IPS-11a (cell line): ENCODE data around the gene PITX2.

Source experiments
- H3K4me3 ChIP-seq: one replicate; pipeline ENCODE4 v1.5.1; 2013; ENCODE audit warnings: low read depth, low read length, control low read depth

PITX2 gene

DNA sequence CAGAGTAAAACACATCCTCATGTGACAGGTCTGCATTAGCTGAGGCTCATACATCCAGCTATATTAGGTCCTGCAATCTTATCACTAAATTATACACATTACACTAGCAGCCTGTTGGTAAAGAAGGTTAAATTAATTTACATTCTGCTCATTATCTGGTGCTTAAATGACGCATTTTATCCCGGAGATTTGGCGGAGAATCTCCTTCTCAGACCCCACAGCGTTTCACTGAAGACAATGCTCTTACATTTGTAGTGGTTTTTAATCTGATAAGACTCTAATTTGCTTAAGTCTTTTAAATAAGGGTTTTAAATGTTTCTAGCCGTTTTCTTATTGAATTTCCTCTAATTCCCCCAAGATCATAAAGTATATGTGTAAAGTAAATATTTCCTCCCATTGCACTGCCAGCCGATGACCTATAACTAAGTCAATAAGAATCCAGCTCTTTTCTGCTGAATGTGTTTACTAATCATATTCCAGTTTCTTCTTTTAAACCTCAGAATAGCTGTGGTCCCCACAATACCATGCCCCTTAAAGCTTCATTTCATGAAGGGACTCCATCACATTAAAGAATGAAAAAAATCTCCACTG lies 2.1 kb upstream of the PITX2 start:
- no peak overlapping the region for H3K4me3 ChIP-seq

DNA sequence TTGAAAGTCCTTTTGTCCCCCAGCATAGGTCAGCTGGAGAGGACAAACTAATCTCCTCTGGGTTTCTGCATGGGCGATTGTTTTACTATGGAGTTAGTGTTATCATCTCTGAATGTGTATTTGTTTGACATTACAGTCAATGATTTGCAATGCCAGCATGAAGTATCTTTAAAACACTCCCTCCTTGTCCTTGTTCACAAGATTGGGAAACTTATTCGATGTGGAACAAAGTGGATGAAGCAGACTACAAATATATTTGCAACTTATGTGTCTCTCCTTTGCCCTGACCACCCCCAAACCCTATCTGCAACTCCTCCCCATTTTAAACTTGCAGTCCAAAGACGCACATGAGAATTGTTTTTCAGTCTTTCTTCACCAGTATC lies 1.5 kb upstream of the PITX2 start:
- no peak overlapping the region for H3K4me3 ChIP-seq

DNA sequence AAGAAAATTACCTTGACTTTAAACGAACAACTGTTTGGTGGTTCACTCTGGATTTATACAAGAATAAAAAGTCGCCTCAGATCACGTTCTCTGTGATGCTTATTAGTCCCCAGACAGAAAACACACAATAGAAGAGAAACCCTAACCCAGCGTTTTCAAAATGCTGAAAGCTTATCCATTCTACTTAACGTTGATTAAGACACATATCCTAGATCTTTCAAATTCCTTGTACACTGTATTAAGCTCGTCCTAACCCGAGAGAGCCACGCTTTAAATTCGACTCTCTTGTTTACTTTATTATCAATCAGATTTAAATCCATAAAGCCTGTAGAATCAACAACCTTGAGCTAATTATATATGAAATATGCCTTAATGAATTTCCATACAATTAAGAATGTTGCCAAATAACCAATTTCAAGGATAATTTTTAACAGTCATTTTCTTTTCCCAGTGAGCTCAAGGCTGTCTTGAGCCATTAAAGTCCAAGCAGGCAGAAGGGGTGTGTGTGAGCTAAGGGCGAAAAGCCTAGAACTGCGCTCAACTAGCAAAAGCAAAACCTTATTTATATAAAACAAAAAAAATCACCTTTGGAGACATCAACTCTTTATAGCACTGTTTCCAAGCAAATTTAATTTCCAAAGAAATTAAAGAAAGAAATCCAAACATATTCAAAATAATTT lies 981 bp upstream of the PITX2 start:
- no peak overlapping the region for H3K4me3 ChIP-seq

DNA sequence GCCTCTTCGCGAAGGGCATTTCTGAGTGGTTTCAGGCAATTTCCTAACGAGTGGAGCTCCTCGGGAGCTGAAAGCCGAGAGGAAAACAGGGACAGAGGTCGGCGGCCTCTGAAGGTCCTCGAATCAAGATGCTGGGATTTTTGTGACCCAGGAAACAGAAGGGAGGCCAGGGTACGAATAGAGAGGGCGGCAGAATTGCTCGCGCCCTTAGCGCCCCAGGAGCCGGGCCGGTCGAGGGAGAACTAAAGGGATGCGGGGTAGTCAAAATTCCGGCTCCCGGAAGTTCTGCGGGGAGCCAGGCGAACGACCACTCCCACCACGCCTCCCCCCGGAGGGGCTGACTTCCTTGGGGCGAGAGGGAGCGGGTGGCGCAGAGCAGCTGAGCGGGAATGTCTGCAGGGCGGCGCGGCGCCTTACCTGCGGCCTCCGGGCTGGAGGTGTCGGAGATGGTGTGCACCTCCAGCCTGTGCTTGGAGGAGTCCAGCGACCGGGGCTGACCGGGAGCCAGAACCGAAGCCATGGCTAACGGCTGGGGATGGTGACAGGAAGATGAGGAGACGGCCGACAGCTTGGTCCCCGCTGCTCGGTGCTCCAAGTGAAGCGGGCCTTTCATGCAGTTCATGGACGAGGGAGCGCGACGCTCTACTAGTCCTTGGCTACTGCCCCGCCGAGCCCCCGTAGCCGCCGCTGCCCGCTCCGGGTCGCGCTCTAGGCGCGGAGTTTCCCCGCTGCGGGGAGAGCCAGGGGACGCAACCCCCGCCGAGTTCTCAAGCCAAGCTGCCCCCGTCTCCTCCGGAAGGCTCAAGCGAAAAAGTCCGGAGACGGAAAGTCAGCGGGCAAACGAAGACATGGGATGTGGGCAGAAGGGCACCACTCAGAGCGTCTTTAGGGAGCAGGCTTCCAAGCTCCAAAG lies 782 bp downstream of the PITX2 start:
- H3K4me3 ChIP-seq: peak overlapping the region; percentile 37

DNA sequence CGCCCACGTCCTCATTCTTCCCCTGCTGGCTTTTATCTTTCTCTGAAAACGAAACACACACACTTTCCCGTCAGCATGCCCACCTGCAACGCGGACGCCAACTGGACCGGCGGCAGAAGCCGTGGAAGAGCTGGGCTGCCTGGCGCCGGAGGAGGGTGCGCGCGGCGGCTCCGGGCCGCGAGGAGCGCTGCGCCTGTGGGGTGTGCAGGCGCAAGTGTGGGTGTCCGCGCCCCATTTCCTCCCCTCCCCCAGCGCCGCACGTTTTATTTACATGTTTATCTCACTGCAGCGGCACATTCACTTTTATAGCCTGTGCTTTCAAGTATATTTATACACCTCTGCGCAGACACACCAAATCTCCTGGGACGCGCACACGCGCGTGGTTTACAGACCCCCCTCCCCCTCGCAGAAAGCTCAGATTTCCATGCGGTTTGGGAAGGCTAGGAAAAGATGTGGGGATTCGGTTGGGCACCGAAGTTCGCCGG lies 1.5 kb downstream of the PITX2 start:
- H3K4me3 ChIP-seq: peak overlapping the region; percentile 37

DNA sequence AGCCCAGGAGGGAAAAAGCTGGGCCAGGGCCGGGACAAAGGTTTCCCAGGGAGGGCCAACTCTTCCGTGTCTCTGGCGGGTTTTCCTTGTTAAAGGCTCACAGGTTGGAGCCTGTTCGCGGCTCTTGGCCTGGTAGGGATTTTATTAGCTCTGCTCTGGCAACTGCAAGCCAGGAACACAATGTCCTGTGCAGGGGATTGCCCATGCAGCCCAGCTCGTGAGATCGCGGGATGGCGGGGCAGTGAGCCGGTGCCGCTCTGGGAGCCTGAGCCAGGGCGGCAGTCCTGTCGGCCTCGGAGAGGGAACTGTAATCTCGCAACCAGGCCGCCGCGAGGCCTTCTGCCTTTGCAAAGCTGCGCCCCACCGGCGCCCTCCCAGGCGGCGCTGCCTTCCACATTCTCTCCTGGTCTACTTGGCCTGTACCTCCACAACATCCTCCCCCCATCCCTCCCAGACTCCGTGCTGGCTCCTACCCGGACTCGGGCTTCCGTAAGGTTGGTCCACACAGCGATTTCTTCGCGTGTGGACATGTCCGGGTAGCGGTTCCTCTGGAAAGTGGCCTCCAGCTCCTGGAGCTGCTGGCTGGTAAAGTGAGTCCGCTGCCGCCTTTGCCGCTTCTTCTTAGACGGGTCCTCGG lies 2.1 kb downstream of the PITX2 start:
- peak overlapping the region; percentile 21 for H3K4me3 ChIP-seq

DNA sequence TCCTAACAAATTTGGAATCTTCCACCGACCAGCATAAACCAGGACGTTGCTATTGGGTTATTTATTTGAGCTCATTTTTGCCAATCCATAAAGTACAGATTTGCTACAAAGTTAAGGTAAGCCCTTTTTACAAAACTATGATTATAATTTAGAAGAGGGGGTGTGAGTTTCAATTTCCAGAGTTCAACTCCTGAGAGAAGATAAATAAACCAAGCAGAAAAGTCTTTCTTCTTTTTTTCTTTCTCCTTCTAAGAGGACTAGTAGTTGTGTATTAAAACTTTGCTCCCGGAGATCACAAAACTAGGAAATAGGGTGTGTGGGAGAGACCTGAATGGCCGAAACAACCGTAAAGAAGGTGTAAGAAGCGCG lies 2.6 kb downstream of the PITX2 start:
- no peak overlapping the region for H3K4me3 ChIP-seq

DNA sequence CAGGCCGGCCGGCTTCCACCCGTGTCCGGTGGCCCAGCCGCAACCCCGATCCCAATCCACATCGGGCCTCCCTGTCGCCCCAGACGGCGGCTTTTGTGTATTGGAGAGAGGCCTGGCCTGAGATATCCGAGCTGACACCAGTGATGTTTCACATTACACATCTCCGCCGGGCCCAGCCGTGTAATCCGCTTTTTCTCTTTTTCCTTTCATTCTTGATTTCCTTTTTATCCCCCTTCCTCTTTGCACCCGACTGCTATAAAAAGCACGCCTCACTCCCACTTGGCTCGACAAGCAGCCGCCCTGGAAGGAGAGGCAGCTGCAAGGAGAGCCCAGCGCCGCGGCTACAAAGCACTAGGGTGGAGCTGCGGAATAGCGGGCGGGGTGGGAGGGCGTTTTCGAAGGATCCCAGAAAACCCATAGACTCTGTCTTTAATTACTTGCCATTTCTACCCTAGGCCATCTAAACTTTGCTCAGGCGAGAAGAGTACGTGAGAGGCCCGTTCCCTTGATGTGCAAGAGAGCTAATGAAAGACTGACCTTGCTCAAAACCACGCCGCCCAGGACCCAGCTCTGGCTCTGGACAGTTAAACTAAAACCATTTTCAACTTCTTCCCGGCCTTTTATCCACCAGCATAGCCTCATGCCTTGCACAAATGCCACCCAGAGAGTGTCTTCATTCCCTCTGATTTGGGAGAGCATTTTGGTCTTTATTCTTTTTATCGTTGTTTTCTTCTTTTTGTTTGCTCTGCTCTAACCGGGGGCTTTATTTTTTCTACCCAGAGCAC lies 3.2 kb downstream of the PITX2 start:
- H3K4me3 ChIP-seq: no peak overlapping the region

DNA sequence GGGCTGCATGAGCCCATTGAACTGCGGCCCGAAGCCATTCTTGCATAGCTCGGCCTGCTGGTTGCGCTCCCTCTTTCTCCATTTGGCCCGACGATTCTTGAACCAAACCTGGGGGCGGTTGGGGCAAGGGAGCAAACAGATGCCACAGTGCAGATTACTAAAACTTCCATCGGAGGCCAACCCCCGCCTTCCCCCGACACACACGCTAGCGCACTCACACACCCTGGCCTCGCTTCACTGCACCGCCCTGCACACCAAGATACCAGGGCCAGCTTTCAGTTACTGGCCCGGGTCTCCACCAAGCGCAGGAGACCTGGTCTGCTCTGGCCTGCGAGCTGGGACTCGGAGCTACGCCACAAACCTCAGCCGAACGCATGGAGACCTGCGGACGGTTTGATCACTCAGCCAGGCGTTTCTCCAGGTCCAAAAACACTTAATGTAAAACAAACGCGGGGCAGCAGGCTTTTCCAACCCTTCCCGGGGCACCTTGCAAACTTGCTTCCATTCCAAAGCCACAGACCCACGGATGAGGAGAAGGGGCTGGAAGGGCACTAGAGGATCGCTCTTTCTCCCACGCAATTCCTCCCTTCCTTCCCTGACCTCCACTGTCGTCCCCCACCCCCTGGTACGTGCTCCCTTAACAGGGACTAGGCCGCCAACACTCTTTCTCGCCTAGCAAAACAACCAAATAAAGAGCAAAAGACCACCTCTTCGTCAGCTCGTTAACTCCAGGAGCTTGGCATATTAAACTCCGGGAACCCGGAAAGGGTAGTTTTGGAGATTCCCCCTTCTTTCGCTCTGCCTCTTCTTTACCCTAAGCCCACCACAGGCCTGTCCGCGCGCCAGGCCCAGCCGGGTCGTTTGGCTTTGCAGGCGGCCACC lies 4.1 kb downstream of the PITX2 start:
- peak overlapping the region; percentile 10 for H3K4me3 ChIP-seq

DNA sequence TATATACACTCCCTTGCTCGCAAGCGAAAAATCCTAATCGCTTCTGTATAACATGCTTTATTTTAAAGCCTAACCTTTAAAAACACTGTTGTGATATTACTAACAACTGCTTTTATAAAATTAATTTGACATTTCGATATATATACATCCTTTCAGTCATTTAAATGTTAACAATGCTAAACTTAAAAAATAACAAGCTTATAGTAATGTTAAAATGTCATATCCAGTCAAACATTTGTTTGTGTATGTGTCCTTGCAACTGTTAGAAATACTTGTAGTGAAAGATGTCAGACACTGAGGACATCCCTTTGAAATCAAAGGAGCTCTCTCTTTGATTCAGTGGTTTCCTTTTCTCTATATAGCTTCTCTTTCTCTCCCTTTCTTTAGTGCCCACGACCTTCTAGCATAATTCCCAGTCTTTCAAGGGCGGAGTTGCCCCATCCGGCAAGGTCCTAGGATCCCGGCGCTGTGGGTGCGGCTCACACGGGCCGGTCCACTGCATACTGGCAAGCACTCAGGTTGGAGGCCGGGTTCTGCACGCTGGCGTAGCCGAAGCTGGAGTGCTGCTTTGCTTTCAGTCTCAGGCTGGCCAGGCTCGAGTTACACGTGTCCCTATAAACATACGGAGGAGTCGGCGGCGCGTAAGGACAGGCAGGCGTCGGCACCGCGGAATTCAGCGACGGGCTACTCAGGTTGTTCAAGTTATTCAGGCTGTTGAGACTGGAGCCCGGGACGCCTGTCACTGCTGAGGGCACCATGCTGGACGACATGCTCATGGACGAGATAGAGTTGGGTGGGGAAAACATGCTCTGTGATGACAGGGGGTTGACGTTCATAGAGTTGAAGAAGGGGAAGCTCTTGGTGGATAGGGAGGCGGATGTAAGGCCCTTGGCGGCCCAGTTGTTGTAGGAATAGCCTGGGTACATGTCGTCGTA lies 5.0 kb downstream of the PITX2 start:
- H3K4me3 ChIP-seq: no peak overlapping the region

DNA sequence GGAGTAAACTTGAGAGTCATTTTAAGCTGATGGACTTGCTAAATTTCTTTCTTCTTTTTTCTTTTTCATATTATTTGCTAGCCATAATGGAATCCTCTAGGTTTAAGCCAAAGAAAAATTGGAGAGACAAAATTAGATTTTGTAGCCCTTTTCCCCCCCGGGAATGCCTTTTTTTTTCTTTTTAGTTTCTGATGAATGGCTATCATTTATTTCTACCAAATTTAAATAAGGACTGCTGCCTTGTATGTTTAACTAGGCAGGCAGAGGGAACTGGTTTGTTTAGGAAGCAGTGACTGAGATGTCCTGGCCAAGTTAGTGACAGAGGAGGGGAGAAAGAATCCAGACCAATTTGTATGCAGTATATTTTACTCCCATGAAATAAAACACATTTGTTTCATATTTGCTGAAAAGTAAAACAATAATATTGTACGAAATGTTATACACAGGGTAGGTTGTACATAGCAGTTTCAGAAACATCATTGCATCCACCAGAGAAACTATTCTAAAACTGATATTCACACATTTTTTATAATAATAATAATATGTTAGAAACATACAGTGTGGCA lies 5.7 kb downstream of the PITX2 start:
- H3K4me3 ChIP-seq: no peak overlapping the region

DNA sequence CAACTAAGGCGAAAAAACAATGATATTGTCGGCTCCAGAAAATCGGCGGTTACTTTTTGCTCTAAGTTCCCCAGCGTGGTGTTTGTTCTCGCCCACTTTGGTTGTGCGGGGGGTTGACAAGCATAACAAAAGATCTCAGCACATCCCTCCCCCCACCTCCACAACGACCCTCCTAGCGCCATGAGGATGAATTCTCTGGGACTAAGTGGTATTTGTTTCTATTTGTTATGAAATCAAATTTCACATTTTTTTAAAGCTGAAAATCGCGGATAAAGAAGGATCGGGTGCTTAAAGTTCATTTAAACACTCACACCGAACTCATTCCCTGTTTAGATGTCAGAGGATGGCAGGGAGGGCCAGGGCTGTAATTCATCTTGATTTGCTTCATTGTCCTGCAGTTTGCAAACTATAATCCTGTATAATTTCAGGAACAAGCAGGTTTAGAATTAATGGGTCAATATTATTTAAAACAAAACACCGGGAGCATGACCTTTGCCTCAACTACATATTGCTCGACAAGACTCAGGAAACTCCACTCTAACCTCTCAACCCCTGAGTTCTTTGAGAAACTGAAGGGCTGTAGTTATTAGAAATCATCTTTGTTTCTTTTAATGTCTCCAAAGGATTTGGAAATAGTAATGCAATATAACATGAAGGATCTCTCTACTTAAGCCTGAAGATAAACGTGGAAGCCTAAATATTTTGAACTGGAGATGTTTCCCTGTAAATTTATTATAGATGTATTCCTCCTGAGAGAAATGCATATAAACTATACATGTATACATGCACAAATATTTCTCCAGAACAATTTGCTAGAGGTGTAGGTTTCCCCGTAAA lies 6.4 kb downstream of the PITX2 start:
- no peak overlapping the region for H3K4me3 ChIP-seq

DNA sequence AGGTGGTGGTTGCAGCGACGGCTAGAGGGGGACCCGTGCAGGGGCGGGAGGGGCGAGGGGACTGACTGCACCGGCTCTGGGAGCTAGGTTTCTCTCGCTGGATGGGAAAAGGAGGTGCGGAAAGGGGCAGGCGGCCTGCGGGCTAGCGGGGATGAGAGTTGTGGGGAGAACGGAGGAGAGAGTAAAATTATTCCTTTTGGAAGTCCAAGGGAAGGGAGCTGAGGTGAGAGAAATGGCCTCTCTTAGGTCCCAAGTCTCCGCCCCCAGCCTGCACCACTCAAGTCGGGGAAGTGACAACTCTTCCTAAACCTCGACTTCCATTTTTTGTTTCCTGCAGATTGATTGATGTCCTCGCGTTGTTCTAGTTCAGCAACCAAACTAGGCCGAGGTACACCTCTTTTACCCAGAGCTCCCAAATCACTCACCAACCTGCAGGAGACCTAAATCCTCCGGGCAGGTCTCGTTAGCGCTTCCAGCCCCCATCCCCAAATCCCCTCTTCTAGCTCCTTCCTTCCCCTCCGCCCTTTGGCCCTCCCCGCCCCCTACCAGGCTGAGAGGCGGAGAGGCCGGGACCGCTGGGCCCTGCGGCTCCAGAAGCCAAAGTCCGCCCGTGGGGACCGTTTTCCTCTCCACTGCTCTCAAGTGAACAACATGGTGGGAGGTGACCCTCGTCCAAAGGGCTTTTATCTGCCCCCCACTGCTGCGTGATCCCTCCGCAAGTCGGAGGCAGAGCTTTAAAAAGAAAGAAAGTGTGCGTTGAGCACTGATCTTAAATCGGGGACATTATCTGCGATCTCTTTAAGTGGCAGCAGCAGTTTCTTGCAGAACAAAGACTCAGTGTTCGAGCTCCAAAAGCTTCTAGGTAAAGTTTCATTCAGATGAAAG lies 7.3 kb downstream of the PITX2 start:
- H3K4me3 ChIP-seq: peak overlapping the region; percentile 51

DNA sequence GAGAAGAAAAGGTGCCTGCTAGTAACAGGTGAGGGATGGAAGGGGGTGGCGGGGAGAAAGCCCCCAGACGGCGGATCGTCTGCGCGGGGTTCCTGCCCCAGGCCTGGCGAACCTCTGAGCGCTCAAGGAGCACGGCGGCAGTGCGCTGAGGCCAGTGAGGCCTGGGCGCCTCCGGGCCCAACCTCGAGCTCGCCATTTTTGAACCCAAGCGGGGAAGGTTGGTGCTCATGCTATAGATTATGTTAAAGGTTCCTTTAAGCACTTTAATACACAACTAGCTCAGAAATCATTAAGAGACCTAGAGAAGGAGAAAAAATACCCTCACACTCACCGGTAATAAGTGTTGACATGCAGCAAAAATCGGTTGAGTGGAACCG lies 7.9 kb downstream of the PITX2 start:
- peak overlapping the region; percentile 51 for H3K4me3 ChIP-seq

DNA sequence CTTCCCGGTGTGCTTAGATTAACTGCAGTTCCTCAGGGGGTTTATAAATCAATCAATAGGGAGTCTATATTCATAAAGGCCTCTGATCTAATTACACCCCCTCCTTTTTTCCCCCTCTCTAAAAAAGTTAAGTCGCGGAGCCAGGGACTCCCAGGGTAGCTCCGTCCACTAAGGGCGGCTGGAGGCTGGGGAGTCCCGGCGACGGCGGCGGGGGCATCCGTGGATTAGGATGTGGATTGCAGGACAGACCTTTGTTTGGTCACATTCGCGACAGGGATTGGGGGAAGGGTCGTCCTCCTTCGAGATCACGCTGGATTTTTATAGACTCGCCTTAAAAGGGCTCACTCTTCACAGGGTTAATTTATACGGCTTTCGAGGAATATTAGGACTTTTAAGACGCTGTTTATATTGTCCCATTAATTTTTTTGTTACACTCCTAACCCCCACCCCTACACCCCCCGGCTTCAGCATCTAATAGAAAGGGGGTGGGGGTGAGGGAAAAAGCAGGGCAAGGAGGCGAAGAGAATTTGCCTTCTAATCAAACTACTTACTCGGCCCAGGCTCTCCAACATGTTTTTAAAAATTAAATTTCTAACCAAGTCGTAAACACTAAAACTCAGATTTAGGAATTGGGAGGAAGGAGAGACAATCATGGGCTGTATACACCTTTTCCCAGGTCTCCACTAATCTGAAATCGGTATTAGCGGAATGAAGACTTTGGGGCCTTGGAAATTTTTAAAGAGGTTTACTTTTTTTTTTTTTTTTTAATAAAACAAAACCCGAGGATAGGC lies 8.5 kb downstream of the PITX2 start:
- H3K4me3 ChIP-seq: no peak overlapping the region

DNA sequence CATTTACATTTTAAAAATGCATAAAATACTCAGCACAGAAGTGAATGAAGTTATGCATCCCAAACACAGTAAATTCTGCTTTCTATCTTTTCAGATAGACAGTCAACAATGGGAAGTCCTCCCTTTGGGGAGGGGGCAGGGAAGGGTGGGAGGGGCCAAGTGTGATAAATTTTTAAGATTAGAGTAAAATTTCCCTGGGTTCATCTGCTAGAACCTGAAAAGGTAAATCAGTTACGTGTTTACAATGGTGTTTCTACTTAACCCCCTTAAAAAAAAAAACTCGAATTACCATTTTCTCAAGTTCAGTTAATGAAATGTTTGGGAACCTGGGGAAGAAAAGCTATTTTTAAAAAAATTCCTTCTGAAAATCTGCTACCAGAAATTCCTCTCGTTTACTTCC lies 9.1 kb downstream of the PITX2 start:
- no peak overlapping the region for H3K4me3 ChIP-seq
